Activated CD8-positive, alpha-beta memory T cell treated with anti-CD3 and anti-CD28 coated beads for 24 hours (primary cell): ENCODE results near the gene MIPEP.

Experiments used
- DNase-seq: peaks from one replicate; pipeline ENCODE4 v3.0.0-alpha.2; 2020

Gene MIPEP

DNA sequence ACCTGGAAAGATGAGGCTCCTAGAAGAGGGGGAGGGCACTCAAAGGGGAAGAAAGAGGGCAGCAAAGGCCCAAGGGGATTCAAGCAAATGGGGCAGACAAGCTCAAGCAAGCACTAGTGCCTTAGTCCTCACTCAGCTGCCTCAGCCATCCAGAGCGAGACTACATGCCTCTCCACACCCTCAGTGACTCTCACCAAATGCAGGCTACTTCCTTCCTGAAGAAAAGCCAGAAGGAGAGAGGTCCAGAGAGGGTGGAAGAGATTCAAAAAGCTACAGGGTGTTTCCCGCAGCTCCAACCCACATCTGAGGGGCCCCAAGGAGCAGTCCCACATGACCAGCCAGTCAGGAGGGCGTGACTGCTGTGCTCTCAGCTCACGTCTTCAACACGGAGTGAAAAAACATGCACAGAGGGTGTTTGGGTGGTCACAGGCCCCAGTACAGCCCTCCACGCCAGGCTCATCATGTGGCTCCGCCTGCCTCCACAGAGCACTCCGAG, 40.5 kb downstream of the MIPEP start:
- no peak for DNase-seq

DNA sequence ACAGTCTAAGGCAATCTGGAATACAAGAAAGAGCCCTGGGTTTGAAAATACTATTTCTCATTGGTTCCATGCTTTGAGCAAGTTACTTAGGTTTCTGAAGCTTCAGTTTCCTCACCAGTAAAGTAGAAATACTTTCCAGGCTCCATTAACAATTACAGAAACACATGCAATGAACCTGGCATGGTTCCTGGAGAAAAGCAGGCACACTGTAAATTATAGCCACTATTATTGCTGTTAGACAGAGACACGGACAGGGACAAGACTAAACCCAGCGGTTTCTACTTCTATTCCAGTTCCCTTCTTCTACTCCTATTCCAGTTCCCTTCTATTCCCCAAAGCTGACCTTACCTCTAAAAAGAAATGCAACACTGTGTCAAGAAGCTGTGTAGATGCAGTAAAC, 41.2 kb downstream of the MIPEP start:
- no peak for DNase-seq

DNA sequence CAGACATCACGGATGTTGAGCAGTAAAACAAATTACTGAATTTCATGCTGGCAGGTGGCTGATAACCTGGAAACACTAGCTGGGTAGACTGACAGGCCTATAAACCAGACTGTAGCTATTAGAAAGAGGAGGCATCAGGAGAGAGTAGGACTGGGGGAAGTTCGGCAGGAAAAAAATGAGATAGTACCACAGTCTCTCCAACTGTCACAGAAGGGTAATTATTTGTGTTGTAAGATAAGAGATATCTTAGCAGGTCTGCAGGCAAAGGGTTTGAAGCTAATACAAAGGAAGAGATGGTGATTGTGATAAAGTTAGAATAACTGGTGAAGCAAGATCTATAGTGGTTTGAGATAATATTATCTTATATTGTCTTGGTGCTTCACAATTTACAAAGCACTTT, 41.7 kb downstream of the MIPEP start:
- no peak for DNase-seq

DNA sequence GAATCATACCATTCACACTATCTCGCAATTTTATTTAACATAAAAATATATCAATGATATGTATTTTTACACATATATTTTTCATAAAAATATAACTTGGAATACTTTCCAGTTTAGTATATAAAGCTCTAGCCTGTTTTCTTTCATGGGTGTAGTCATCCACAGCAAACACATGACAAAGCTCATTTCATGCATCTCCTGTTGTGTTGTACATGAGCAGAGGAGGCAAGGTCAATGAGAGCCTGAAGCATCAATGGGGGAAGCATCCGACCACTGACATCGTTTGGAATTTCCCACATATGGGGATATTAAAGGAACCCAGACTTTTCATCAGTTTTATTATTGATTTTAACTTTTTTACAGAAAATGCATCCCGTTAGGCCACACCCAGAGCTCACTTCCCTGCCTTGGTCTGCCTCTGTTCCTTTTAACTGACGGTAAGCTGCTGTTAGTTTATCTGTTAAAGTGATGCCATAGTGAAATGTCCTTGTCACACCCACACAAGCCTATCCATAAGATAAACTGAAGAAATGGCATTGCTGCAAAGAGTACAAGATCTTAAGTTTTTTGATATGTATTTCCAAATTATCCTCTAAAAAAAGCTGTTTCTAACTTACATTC, 44.0 kb downstream of the MIPEP start:
- DNase-seq, result no peak

DNA sequence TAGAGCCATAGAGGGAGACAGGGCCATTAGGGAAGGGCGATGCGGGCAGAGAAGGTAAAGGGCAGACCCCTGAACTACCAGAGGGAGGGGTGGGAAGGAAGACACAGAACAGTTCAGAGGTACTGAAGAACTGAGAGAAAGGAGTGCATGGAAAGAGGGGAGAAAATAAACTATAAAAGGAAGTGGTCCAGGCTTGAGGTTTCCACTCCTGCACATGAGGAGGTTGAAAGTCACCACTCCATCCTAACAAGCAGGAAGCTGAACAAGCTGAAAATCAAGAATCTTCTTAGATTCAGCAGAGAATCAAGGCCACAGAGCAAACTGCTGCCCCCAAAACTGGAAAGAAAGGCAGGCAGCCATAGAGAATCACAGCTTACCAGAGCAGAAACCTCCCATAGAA, 45.1 kb downstream of the MIPEP start:
- no peak for DNase-seq

DNA sequence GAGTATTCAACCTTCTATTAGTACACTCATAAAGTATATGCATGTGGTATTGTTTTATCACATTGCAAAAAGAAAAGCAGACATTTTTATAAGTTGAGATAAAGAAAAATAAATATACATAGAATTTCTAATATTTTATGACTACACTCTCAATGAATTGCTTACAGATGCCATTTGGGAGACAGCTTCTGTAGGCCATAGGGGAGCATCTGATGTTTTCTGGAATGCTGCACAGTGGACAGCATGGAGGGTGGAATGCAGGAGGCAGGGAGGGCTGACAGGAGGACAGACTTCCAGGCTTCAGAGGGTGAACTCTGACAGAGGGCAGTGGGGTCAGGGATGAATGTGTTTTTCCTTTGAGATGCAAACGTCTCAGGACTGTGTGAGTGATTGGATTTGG, 45.8 kb downstream of the MIPEP start:
- no peak for DNase-seq

DNA sequence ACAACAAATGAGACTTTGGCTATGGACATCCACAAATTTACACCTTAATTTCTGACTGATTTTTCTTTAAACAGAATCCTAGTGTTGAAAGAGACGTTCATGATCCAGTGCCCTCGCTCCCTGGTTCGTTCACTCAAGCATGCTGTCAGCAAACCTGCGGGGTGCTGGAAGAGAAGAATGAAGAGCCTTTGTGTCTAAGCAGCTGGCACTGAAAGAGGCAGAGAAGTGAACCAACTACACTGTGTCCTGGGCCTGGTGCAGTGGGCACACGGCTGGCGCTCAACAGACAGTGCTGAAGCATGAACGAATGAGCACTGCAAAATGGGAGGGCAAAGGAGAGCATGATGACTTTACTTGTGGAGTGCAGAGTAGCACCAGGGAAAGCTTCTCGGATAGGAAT, 46.8 kb downstream of the MIPEP start:
- no peak for DNase-seq

DNA sequence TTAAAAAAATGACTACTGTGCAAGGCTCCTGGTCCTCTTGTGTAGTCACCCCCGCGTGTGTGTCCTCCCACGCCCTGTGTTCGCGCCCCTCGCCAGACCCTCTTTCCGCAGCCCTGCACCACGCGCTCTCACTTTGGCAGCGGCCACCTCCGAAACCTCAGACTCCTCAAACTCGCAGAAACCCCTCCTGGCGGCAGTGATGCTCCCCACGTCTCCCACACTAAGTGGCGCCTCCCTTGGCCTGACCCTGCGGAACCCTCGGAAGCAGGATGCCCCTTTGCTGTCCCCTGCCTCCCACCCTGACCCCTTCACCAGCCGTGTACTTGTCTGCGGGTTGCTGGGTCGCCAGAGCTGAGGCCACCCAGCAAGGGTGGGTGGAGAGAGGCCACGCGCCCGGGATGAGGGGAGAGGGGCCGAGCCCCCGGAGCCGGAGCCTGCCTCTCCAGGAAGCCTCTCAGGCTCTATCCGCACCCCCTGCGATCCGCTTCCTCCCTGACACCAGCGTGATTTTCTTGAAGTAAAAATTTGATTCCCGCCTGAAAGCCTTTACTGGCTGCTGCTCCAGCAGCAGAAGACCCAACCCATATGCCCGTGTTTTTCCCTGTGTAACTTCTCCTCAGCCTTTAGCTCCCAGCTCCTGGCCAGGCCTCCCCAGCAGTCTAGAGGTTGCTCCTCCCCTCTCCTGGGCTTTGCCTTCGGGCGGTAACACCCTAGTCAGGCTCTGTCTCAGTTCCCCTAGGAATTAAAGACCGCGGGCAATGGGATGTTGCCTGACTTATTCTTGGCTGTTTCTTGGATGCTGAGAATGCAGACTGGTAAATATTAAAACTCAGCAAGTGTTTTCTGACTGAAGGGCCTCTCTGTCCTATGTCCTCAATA, 55.2 kb downstream of the MIPEP start:
- no peak for DNase-seq

DNA sequence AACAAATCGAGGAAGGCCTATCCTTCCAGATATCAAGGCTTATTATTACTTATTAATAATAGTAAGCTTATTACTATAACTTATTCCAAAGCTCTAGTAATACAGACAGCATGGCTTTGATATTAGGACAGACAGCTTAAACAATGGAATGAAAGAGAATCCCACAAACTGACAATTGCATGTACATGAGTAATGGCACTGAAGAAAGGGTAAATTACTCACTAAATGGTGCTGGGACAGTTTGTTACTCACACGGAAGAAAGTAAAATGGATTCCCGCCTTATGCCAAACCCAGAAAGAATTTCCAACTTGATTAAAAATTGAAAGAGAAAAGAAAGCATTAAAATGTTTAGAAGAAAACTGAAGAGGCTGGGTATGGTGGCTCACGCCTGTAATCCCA, 60.3 kb downstream of the MIPEP start:
- DNase-seq, result no peak

DNA sequence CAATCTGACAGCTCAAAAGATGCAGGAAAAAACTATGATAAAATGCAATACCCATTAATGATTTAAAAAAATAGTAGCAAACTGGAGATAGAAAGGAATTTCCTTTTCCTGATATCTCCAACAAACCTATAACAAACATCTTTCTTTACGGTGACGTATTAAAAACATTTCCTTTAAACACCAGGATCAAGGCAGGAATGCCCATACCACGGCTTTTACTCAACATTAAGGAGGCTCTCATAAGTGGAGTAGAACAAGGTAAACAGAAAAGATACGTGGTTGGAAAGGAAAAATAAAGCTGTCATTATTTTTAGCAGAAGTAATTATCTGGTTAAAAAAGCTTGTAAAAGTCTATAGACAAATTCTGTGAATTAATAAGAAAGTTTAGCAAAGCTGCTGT, 61.1 kb downstream of the MIPEP start:
- DNase-seq, result no peak

DNA sequence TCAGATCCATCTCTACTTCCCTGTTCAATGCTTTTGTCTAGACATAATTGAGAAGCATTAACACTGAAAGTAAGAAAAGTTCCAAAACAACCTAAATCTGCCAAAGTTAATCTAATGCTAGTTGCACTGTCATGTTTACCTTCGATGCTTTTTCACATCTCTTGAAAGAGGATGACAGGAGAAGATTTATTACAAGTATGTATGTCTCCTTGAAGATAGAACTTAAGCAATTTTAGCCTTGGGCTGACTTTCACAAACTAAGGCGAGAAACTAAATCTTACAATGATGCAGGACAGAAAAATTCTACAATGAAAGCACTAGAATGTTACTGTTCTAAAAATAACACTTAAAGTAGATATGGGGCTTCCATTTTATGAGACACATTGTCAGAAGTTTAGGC, 64.0 kb downstream of the MIPEP start:
- no peak for DNase-seq

DNA sequence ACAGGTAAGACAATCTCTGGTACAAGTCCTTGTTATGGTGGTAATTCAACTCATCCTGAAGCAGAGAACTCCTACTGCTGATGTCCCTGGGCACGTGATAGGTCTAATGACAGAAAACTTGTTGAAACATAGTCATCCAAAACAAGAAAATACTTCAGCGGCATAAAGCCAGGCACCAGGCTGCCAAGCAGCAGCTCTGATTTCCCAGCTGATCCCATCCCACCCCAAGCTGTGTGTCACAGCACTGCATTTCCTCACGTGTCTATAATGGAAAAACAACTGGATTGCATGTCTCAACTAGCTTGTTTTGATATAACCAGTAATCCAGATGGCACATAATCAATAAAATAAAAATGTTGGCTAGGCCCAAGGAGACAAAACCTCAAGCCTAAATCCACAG, 64.8 kb downstream of the MIPEP start:
- DNase-seq, result no peak

DNA sequence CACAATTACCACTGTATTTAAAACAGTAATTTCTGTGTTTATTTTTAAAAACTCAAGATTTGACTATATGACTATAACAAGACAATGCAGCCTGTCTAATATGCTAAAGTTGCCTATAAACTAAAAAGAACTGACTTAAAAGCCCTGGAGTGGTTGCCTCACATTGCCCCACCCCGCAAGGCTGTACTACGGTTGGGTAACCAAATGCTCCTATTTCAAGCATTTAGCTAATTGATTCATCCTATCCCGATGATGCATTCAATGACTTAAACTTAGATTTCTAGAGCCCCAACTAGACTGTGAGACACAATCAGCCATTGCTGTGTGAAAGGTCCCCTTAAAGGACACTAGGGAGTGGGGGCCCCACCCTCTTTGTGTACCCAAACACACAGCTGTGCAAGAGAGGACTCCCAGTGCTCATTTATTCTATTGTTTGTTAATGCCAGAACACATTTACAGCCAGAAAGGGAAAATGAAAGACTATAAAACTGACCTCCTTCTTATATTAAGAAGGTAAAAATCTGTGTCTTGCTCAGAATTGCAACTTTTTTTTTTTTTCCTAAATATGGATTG, 66.9 kb downstream of the MIPEP start:
- no peak for DNase-seq

DNA sequence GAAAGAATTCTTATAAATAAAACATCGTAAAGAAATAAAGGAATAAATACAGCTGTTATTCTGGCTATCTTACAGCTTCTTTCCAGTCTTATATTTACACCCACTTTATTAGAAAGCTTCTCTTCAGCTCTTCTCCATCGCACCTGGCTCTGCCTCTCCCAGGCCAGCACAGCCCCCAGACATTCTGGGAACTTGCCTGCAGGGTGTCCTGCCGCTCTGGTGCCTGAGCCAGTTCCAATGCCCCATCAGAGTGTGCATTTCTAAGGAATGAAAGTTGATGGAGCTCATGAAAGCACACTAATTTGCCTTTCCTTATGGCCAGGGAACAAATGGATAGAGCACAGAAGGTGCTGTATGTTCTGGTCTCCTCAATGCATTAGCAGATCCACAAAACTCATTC, 68.7 kb downstream of the MIPEP start:
- DNase-seq, result no peak

DNA sequence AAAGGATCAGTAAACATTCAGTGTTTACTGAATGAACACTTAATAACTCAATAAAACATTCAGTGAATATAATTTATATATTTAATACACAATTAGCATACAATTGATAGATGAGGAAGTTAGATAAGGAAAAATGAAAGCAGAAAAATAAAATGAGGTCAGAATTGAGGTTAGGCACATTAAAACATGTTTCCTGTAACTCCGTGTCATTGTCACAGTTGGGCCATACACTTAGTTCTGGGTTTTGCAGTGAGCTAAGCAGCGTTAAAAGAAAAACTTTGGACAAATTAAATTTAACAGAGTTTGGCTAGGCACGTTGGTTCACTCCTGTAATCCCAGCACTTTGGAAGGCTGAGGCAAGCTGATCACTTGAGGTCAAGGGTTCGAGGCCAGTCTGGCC, 71.4 kb downstream of the MIPEP start:
- no peak for DNase-seq

DNA sequence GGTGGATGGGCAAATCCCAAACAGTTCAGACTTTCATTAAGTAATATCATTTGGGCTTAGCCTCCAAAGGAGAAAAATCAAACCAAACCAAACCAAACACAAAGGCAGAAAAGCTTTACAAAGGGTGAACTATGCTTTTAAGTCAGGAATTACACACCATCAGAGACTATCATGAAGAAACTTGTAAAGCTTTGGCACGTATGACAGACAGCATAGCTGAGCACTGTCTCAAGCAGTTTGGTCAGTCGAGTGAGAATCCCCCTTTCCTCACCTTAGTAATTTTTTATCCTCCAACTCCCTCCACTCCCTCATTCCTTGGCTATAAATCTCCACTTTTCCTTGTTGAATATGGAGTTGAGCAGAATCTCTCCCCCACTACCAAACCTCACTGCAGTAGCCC, 72.1 kb downstream of the MIPEP start:
- DNase-seq, result no peak

DNA sequence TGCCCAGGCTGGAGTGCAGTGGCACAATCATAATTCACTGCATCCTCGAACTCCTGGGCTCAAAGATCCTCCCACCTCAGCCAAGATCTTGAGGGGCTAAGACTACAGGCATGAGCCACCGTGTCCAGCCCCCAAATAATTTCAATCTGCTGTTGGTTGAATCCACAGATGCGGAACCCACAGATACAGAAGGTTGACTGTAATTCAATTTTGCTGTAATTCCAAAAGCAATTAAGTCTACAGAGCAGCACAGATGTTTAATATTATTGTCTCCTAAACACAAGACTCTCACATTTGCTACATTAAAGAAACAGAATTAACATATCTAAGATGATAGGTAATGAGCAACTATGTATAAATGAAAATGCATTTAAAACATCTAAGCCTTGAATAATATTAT, 75.6 kb downstream of the MIPEP start:
- no peak for DNase-seq

DNA sequence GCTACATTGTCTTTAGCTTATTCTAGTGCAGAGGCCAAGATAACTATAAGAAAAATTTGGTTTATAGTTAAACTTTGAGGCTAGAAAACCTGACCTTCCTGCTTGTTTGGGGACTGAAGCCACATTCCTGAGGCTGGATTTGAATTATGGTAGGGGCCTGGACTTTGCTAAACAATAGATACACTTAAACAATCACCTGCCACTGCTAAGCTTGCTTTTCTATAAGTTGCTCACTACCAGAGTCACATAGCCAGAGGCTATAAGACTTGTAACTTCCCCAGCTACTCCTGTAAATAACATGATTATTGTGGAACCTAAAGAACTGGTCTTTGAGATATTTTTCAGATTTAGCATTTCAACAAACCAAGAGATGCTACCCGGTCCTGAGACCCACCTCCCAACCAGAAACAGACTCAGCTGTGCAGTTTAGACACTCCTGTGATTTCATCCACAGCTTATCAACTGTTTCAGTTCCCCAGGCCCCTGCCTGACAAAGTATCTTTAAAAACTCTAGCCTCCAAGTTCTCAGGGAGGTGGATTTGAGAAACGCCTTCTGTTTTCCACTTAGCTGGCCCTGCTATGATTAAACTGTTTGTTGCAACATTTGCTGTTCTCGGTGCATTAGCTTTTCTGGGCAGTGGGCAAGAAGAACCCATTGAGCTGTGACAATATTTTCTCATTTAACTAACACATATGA, 77.7 kb downstream of the MIPEP start:
- DNase-seq, result no peak

DNA sequence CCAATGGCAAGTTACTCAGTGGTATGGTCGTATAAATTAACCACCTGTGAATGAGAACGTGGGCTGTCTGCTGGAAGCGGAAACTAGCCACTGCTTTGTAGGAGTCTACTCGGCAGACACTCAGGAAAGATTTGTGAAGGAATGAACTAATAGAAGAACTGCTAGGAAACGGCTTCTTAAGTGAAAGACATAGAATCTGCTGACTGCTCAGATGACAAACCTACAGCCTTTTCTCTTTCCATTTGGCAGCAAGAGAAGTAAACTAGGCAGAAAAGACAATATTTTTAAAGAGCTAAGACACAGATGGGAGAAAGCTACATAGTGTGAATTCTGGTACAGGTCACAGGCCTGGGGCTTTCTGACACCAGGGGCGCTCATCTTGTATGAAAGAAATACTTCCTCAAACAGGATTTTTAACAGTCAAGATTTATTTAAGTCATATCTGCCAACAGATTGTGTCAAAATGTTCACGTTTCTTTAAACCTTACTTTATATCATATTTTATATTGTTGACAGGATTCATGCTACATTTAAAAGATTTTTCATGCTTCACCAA, 78.4 kb downstream of the MIPEP start:
- no peak for DNase-seq

DNA sequence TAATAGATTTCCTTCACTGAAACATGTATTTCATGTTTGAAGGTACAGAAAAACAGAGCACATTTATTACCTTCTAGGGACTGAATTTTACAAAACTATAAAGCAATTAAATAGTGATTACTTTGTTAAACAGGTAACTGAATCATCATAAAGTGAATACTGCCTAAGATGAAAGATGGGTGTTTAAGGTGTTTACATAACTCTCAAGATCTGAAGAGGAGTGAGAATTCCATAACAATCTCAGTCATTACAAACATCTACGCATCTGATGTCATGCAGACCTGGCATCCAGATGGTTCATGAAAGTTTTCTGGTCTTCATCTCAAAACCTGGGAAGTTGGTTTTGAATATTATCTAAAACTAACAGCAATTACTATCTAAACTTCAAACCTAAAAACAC, 80.4 kb downstream of the MIPEP start:
- no peak for DNase-seq

DNA sequence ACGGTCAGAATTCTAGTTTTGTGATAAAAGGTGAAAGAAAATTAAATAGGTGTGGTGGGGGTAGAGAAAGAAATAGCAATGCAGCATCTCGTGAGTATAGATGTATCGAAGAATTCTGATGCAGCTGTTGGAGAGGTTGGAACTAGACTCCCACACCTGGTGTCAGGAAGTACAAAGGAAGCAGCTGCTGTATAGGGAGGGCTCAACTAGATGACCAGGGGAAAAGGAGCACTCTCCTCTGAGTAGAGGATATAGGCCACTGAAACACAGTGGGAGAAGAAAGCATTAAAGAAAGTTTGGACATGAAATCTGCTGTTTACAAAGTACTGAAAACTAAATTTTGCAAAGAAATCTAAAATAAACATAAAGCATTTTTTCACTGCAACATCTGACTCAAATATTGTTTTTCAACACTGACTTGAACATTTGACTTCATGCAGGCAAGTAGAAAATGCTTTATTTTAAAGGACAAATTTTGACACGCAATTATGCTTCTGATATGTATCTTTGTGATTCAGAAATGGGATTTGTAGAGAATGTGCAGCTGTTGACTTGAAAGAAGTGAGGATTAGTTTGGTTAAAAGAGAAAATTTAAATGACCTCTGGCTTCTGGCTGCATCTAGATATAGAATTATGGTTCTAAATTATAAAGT, 82.2 kb downstream of the MIPEP start:
- DNase-seq, result no peak

DNA sequence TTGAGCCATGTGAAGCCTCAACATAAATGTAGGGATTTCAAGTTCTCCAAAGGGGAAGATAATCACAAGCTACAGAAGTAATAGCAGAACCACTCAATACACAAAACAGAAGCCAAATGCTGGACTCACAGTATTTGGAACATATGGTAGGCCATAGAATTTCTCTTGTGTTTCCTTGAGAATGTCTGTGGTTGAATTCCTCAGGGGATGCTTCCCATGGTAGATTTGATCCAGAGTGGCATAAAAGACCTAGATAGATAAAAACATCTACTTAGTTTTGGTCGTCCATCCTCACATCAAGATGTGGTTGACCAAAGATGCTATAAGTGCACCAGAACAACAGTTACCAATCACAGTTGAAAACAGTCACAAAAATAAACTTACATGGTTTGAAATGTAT, 83.4 kb downstream of the MIPEP start:
- DNase-seq, result no peak

DNA sequence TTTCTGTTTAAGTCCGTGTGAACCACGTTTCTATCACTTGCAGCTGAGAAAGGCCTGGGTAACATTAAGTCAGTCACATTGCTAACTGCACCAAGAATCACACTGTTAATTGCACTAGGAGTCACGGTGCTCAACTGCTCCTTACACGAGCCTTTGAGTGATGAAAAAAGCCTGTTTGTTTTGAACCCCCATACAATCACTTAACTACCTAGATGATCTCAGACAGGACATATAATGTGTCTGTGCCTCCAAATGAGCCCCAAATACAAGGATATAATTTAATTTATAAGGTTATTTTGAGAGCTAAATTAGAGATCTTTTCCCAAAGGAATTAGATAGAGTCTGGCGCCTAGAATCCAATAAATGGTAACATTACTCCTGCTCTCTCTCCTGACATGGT, 84.1 kb downstream of the MIPEP start:
- DNase-seq, result no peak
